ENCODE measurements around the gene CDC20. TPM values are rescaled to one million over a fixed set of nuclear protein-coding genes. Genes with fewer than 3 reads are reported as not detected.

The CDC20 gene
- total RNA-seq, 1 donor from 2014 or later = 11.0 TPM

DNA sequence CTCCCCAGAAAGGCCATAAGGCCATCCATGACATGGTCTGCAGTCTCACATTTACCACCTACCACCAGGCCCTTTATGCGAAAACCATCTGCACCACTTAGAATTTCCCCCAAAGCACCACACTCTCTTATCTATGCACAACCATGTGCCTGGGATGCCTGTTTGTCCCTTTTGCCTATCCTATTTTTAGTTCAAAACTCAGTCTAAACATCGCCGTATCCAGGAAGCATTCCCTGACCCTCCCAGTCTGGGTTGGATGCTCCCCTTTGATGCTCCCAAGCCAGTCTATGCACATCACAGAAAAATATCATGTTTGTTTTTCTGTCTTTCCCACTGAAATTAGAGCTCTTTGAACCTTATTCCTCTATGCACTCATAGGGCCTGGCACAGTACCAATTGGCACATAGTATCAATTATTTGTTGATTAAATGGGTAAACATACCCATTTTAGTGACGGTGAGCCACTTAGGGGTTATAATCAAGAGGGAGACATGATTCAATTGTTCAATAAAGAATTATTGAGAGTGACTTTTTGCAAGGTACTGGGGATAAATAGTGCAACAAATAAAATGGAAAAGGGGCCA lies 14.4 kb upstream of the CDC20 start:
- Histone ChIP-seq H3K4me3 (no peak overlapping the region), H3K27ac (no peak overlapping the region), H3K9me3 (no peaks in the 10 kb centered on the region), H3K4me1 (peaks cover 12% of the 10 kb centered on the region), H3K27me3 (no peaks in the 10 kb centered on the region), H3K36me3 (no peaks in the 10 kb centered on the region)
- TF ChIP-seq, protein P1, sequence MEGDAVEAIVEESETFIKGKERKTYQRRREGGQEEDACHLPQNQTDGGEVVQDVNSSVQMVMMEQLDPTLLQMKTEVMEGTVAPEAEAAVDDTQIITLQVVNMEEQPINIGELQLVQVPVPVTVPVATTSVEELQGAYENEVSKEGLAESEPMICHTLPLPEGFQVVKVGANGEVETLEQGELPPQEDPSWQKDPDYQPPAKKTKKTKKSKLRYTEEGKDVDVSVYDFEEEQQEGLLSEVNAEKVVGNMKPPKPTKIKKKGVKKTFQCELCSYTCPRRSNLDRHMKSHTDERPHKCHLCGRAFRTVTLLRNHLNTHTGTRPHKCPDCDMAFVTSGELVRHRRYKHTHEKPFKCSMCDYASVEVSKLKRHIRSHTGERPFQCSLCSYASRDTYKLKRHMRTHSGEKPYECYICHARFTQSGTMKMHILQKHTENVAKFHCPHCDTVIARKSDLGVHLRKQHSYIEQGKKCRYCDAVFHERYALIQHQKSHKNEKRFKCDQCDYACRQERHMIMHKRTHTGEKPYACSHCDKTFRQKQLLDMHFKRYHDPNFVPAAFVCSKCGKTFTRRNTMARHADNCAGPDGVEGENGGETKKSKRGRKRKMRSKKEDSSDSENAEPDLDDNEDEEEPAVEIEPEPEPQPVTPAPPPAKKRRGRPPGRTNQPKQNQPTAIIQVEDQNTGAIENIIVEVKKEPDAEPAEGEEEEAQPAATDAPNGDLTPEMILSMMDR (IDR thresholded peaks at IDR 0.05) = no peak
- TF ChIP-seq POLR2A (IDR thresholded peaks at IDR 0.05) = no peak
- no peak for TF ChIP-seq POLR2AphosphoS5 (IDR thresholded peaks at IDR 0.05; ENCODE audit: insufficient read depth in 1 of 2, low read depth in 1 of 2)
- intact Hi-C loops (cut with DNase I) = no loop called here
- no peak for DNase-seq (ENCODE audit: extremely low spot score in 2 of 2)

DNA sequence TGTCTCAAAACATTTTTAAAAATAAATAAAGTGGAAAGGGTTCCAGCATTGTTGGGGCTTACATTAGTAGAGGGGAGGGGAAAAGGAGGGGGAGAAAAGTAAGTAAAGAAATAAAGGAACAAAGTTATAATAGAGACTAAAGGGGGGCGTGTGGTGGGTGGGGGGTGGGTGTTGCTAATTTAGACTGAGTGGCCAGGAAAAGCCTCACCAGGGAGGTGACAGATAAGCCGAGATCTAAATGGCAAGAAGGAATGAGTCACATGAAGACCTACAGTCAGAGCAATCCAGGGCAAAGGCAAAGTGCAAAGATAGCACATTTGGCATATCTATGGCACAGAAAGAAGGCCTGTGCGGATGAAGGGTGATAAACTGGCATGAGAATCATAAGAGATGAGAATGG lies 13.7 kb upstream of the CDC20 start:
- TF ChIP-seq, protein P1 (IDR thresholded peaks at IDR 0.05) = no peak
- TF ChIP-seq POLR2AphosphoS5 (IDR thresholded peaks at IDR 0.05; ENCODE audit: insufficient read depth in 1 of 2, low read depth in 1 of 2) (no peak), POLR2A (IDR thresholded peaks at IDR 0.05) (no peak)
- H3K4me3 ChIP-seq = no peak overlapping the region
- peaks cover 18% of the 10 kb centered on the region for H3K4me1 ChIP-seq
- no peaks in the 10 kb centered on the region for H3K36me3 ChIP-seq
- no peaks in the 10 kb centered on the region for H3K9me3 ChIP-seq
- intact Hi-C loops (cut with DNase I) = no loop called here
- no peak overlapping the region for H3K27ac ChIP-seq
- DNase-seq (ENCODE audit: extremely low spot score in 2 of 2) = no peak
- H3K27me3 ChIP-seq = no peaks in the 10 kb centered on the region

DNA sequence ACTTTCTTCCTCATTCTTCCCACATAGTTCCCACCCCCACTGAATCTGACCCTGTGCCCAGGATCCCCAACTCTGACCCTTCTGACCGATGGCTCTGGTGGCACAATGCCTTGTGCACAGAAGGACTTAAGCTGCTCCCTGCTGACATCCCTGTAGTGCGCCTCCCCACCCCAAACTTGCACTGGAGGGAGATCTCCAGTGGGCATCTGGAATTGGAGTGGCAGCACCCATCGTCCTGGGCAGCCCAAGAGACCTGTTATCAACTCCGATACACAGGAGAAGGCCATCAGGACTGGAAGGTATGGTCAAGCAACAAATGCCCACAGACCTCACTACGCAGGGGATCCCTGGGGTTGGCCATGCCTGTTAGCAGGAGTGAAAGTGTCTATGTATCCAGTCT lies 12.1 kb upstream of the CDC20 start:
- Histone ChIP-seq H3K36me3 (no peaks in the 10 kb centered on the region), H3K4me1 (peaks cover 18% of the 10 kb centered on the region), H3K9me3 (no peaks in the 10 kb centered on the region), H3K27me3 (no peaks in the 10 kb centered on the region), H3K27ac (no peak overlapping the region), H3K4me3 (no peak overlapping the region)
- no peak for DNase-seq (ENCODE audit: extremely low spot score in 2 of 2)
- TF ChIP-seq POLR2AphosphoS5 (IDR thresholded peaks at IDR 0.05; ENCODE audit: insufficient read depth in 1 of 2, low read depth in 1 of 2) (no peak), POLR2A (IDR thresholded peaks at IDR 0.05) (no peak)
- TF ChIP-seq, protein P1 (IDR thresholded peaks at IDR 0.05) = no peak
- intact Hi-C loops (cut with DNase I) = no loop called here

DNA sequence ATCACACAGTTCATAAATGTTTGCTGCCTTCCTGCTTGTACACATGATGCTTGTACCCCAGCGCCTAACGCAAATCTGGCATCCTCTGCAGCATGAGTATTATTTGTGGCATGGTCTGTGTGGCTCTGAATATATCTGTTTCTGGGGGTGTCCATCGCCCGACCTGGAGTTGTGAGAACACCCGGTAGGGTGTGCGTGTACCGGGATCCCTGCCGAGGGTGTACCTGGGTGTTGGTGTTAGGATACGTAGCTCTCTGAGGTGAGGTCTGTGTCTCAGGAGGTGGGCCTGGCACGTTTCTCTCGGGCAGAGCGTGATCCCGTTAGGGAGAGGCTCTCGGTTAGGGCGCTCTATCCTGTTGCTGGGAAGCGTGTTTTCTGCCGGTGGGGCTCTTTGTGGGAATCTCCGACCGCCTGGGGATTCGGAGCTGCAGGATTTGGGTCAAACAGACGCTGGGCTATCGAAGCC lies 10.4 kb upstream of the CDC20 start:
- H3K36me3 ChIP-seq = no peaks in the 10 kb centered on the region
- peaks cover 18% of the 10 kb centered on the region for H3K4me1 ChIP-seq
- intact Hi-C loops (cut with DNase I) = no loop called here
- no peaks in the 10 kb centered on the region for H3K27me3 ChIP-seq
- no peak for DNase-seq (ENCODE audit: extremely low spot score in 2 of 2)
- peak overlapping the region; percentile 51 for H3K4me3 ChIP-seq
- H3K9me3 ChIP-seq = no peaks in the 10 kb centered on the region
- TF ChIP-seq, protein P1 (IDR thresholded peaks at IDR 0.05) = no peak
- TF ChIP-seq POLR2A (IDR thresholded peaks at IDR 0.05) (no peak), POLR2AphosphoS5 (IDR thresholded peaks at IDR 0.05; ENCODE audit: insufficient read depth in 1 of 2, low read depth in 1 of 2) (no peak)
- peak overlapping the region; percentile 86 for H3K27ac ChIP-seq

DNA sequence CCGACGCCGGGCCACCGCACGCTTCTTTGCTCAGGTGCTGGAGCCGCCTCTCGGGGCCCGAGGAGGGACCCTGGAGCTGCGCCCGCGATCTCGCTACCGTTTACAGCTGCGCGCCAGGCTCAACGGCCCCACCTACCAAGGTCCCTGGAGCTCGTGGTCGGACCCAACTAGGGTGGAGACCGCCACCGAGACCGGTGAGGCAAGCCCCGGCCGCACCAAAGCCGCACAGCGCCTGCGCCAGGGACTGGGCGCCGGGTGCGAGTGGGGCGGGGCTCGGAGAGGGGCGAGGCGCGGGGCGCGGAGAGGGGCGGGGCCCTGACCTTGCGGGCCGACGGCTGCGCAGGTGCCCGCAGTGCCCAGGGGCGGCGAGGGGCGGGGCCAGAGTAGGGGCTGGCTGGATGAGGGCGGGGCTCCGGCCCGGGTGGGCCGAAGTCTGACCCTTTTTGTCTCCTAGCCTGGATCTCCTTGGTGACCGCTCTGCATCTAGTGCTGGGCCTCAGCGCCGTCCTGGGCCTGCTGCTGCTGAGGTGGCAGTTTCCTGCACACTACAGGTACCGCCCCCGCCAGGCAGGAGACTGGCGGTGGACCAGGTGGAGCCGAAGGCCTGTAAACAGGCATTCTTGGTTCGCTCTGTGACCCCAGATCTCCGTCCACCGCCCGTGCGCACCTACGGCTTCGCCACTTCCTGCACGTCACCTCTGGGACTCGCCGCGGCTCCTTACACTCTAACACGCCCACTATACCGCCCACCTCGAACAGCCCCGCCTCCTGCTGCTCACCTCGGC lies 9.8 kb upstream of the CDC20 start:
- H3K9me3 ChIP-seq = no peaks in the 10 kb centered on the region
- peak overlapping the region; percentile 86 for H3K27ac ChIP-seq
- H3K4me1 ChIP-seq = peaks cover 18% of the 10 kb centered on the region
- TF ChIP-seq, protein P1 (IDR thresholded peaks at IDR 0.05) = no peak
- peak; percentile 1 to 68 for TF ChIP-seq POLR2AphosphoS5 (IDR thresholded peaks at IDR 0.05; ENCODE audit: insufficient read depth in 1 of 2, low read depth in 1 of 2)
- DNase-seq (ENCODE audit: extremely low spot score in 2 of 2) = no peak
- H3K36me3 ChIP-seq = no peaks in the 10 kb centered on the region
- intact Hi-C loops (cut with DNase I) = no loop called here
- peak overlapping the region; percentile 51 for H3K4me3 ChIP-seq
- H3K27me3 ChIP-seq = no peaks in the 10 kb centered on the region

Data from vagina (tissue), 2 donors.